ENCODE measurements around the gene TMOD2. TPM values are rescaled to one million over a fixed set of nuclear protein-coding genes. Genes with fewer than 3 reads are reported as not detected.

Gene TMOD2
- total RNA-seq, 1 donor: 9.8 TPM

DNA sequence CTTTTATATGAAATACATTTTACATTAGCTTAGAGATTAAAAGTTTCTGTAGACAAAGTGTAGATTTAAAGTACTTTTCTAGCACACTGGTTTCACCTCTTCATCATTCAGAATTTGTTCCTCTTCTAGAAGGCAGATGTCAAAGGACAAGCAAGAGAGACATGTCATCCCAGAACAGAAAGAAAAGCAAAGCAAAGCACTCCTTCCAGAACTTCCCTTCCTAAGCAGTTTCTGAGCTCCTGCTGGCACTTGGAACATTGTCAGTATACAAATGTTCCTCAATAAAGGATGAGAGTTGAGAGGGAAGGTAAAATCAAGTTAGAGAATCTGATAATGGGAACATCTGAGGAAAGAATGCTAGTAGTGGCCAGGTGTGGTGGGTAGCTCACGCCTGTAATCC, 104.2 kb downstream of the TMOD2 start:
- no peak for DNase-seq (ENCODE audit: insufficient read length, low spot score, missing footprints)
- TF ChIP-seq, protein P1, sequence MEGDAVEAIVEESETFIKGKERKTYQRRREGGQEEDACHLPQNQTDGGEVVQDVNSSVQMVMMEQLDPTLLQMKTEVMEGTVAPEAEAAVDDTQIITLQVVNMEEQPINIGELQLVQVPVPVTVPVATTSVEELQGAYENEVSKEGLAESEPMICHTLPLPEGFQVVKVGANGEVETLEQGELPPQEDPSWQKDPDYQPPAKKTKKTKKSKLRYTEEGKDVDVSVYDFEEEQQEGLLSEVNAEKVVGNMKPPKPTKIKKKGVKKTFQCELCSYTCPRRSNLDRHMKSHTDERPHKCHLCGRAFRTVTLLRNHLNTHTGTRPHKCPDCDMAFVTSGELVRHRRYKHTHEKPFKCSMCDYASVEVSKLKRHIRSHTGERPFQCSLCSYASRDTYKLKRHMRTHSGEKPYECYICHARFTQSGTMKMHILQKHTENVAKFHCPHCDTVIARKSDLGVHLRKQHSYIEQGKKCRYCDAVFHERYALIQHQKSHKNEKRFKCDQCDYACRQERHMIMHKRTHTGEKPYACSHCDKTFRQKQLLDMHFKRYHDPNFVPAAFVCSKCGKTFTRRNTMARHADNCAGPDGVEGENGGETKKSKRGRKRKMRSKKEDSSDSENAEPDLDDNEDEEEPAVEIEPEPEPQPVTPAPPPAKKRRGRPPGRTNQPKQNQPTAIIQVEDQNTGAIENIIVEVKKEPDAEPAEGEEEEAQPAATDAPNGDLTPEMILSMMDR (IDR thresholded peaks at IDR 0.05; ENCODE audit: extremely low read depth, low read depth, low read length): no peak
- Histone ChIP-seq H3K4me3 (ENCODE audit: insufficient read depth, low read length) (no peak overlapping the region), H3K36me3 (ENCODE audit: insufficient read depth, low read length) (no peaks in the 10 kb centered on the region), H3K27ac (ENCODE audit: low read depth, low read length) (no peak overlapping the region), H4K20me1 (ENCODE audit: insufficient read depth, low read length) (peaks cover 14% of the 10 kb centered on the region), H3K4me1 (ENCODE audit: insufficient read depth, low read length) (no peaks in the 10 kb centered on the region), H2AFZ (ENCODE audit: low read length) (no peak overlapping the region), H3K27me3 (ENCODE audit: insufficient read depth, low read length) (no peaks in the 10 kb centered on the region), H3K9me3 (ENCODE audit: low read depth, low read length) (no peaks in the 10 kb centered on the region), H3K79me2 (ENCODE audit: insufficient read depth, low read length) (peaks cover 86% of the 10 kb centered on the region), H3K4me2 (ENCODE audit: insufficient read depth, low read length) (no peak overlapping the region)

DNA sequence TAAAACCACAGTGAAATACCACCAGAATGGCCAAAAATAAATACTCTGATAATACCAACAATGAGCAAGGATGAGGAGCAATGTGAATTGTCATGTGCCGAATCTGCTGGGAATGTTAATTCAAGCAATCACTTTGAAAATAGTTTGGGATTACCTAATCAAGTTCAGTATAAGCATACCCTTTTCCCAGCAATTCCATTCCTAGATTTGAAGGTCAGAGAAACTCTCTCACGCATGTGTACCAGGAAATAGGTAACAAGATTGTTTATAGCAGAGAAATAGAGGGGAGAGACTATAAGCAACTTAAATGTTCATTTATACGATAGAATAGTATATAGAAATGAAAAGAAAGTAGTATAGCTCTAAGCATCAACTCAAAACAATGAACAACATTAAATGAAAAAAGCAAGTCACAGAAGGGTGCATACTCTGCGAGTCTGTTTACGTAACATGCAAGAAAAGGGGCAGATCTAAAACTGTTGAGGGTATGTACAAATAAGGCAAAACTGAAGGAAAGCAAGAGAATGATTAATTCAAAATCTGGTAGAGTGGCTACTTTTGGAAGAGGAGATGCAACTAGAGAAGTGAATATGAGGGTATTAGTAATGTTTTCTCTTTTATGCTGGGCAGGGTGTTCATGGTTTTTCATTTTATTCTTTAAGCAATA, 105.5 kb downstream of the TMOD2 start:
- no peak overlapping the region for H2AFZ ChIP-seq (ENCODE audit: low read length)
- DNase-seq (ENCODE audit: insufficient read length, low spot score, missing footprints): no peak
- TF ChIP-seq, protein P1 (IDR thresholded peaks at IDR 0.05; ENCODE audit: extremely low read depth, low read depth, low read length): no peak
- H3K27ac ChIP-seq (ENCODE audit: low read depth, low read length): no peak overlapping the region
- no peaks in the 10 kb centered on the region for H3K36me3 ChIP-seq (ENCODE audit: insufficient read depth, low read length)
- no peak overlapping the region for H3K4me2 ChIP-seq (ENCODE audit: insufficient read depth, low read length)
- H3K79me2 ChIP-seq (ENCODE audit: insufficient read depth, low read length): peaks cover 85% of the 10 kb centered on the region
- no peaks in the 10 kb centered on the region for H3K27me3 ChIP-seq (ENCODE audit: insufficient read depth, low read length)
- no peaks in the 10 kb centered on the region for H3K4me1 ChIP-seq (ENCODE audit: insufficient read depth, low read length)
- H3K9me3 ChIP-seq (ENCODE audit: low read depth, low read length): no peaks in the 10 kb centered on the region
- H4K20me1 ChIP-seq (ENCODE audit: insufficient read depth, low read length): peaks cover 8% of the 10 kb centered on the region
- no peak overlapping the region for H3K4me3 ChIP-seq (ENCODE audit: insufficient read depth, low read length)

DNA sequence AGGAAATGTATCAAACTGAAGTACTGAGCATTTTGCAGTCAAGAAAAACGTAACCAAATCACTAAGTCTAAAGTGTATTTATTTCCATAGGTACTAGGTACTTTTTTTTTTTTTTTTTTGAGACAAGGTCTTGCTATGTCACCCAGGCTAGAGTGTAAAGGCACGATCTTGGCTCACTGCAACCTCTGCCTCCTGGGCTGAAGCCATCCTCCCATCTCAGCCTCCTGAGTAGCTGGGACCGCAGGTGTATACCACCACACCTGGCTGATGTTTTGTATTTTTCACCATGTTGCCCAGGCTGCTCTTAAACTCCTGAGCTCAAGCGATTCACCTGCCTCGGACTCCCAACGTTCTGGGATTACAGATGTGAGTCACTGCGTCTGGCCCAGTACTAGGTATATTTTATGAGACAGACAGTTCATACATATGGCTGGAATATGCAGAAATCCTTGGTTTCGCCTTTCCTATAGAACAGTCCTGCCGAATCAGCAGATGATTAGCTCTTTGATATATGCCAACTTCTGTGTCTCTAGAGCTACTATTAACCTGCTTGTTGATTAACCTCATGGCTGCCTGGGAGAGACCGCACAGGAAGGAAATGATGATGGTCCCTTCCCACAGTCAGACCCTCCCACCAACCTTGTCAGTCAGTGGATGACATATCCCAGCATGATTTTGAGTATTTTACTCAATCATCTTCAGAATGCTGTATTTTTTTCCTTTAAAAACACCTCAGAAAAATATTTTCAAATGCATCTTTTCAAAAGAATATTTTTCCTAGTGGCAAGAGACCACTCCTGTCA, 110.4 kb downstream of the TMOD2 start:
- Histone ChIP-seq H2AFZ (ENCODE audit: low read length) (no peak overlapping the region), H3K79me2 (ENCODE audit: insufficient read depth, low read length) (peaks cover 73% of the 10 kb centered on the region), H3K4me2 (ENCODE audit: insufficient read depth, low read length) (no peak overlapping the region), H3K4me1 (ENCODE audit: insufficient read depth, low read length) (peaks cover 10% of the 10 kb centered on the region), H3K36me3 (ENCODE audit: insufficient read depth, low read length) (peaks cover 18% of the 10 kb centered on the region), H4K20me1 (ENCODE audit: insufficient read depth, low read length) (no peaks in the 10 kb centered on the region), H3K27ac (ENCODE audit: low read depth, low read length) (no peak overlapping the region), H3K27me3 (ENCODE audit: insufficient read depth, low read length) (no peaks in the 10 kb centered on the region), H3K4me3 (ENCODE audit: insufficient read depth, low read length) (no peak overlapping the region), H3K9me3 (ENCODE audit: low read depth, low read length) (no peaks in the 10 kb centered on the region)
- TF ChIP-seq, protein P1 (IDR thresholded peaks at IDR 0.05; ENCODE audit: extremely low read depth, low read depth, low read length): no peak
- no peak for DNase-seq (ENCODE audit: insufficient read length, low spot score, missing footprints)

DNA sequence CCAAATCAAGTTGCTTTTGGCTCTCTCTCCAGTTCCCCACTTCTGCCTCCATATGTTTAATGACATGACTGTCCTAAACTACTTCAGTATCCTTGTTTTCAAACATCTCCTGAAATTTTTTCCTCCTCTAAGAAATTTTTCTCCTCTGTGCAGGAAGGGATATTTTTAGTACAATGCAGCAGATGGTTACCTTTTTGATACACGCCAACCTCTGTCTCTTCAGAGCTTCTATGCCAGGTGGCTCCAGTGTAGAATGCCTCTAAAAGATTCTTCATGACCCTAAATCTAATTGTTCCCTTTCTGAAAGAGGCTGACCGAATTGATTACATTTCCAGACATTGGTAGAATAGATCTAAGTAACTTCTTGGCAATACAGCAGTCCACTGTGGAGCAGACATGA, 111.7 kb downstream of the TMOD2 start:
- no peaks in the 10 kb centered on the region for H4K20me1 ChIP-seq (ENCODE audit: insufficient read depth, low read length)
- peaks cover 18% of the 10 kb centered on the region for H3K36me3 ChIP-seq (ENCODE audit: insufficient read depth, low read length)
- no peak overlapping the region for H2AFZ ChIP-seq (ENCODE audit: low read length)
- H3K79me2 ChIP-seq (ENCODE audit: insufficient read depth, low read length): peaks cover 78% of the 10 kb centered on the region
- H3K27me3 ChIP-seq (ENCODE audit: insufficient read depth, low read length): no peaks in the 10 kb centered on the region
- H3K4me3 ChIP-seq (ENCODE audit: insufficient read depth, low read length): no peak overlapping the region
- TF ChIP-seq, protein P1 (IDR thresholded peaks at IDR 0.05; ENCODE audit: extremely low read depth, low read depth, low read length): no peak
- H3K9me3 ChIP-seq (ENCODE audit: low read depth, low read length): no peaks in the 10 kb centered on the region
- H3K27ac ChIP-seq (ENCODE audit: low read depth, low read length): no peak overlapping the region
- DNase-seq (ENCODE audit: insufficient read length, low spot score, missing footprints): no peak
- H3K4me1 ChIP-seq (ENCODE audit: insufficient read depth, low read length): peaks cover 17% of the 10 kb centered on the region
- H3K4me2 ChIP-seq (ENCODE audit: insufficient read depth, low read length): no peak overlapping the region

All from osteoblast (primary cell).